ENCODE measurements around the gene PCED1B.

GRCh38 chr12:47094804-47095203 lies 15.4 kb downstream of the PCED1B start:
- no peak for TF ChIP-seq CTCF (IDR thresholded peaks at IDR 0.05)
- no peak for TF ChIP-seq POLR2A (IDR thresholded peaks at IDR 0.05)
